ENCODE results near the gene ZNF189.
A peak's percentile ranks its signal among the peaks of the same experiment; 100 is the strongest.
"Not testable (repeated sequence)": the region's sequence is repeated elsewhere in the genome, so short reads cannot be mapped to it uniquely, and the experiment has no call there.

The ZNF189 gene

DNA sequence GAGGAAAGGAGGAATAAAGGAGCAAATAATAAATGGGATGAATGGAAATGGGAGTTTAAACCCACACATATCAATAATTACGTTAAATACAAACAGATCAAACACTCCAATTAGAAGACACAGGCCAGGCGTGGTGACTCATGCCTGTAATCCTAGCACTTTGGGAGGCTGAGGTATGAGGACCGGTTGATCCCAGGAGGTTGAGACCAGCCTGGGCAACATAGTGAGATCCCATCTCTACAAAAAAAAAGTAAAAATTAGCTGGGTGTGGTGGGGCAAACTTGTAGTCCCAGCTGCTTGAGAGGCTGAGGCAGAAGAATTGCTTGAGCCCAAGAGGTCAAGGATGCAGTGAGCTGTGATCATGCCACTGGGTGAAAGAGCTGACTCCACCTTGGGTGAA, 17.5 kb upstream of the ZNF189 start:
- no peak for DNase-seq

DNA sequence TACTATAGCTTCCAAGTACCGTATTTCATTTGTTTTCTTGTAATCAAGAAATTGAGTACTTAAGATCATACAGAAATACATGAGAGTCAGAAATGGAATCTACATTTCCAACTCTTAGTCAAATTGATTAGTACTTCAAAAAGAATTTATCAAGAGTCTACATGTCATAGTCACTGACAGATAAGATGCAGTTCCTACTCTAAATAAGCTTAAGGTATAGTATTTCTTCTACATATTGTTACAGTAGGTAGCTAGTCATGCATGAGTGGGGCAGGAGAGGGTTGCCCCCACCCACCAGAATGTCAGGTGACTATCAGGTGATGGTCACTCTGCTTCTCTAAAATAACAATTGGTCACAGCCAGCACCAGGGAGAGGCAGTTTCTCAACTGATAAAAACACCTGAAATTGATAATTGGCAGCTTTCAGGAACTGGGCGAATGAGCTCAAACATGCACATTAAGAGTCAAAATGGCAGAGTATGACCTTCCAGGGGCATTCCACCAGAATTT, 16.8 kb upstream of the ZNF189 start:
- no peak for DNase-seq

DNA sequence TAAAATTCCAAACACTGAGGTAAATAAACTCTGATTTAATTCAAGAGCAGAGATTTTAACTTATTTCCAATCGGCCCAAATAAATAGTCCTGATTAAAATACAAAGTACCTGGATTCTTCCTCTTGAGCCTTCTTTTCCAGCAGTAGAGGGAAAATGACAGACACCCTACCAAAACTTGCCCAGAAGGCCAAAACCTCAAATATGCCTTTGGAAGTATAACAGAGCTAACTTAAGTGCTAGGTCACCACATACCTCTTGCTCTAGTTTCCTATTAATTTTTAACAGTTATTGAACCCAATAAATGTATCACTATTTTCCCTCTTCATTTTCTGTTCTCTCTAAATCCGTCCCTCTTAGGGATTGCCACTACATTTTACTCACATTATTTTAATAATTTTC, 15.3 kb upstream of the ZNF189 start:
- no peak for DNase-seq

DNA sequence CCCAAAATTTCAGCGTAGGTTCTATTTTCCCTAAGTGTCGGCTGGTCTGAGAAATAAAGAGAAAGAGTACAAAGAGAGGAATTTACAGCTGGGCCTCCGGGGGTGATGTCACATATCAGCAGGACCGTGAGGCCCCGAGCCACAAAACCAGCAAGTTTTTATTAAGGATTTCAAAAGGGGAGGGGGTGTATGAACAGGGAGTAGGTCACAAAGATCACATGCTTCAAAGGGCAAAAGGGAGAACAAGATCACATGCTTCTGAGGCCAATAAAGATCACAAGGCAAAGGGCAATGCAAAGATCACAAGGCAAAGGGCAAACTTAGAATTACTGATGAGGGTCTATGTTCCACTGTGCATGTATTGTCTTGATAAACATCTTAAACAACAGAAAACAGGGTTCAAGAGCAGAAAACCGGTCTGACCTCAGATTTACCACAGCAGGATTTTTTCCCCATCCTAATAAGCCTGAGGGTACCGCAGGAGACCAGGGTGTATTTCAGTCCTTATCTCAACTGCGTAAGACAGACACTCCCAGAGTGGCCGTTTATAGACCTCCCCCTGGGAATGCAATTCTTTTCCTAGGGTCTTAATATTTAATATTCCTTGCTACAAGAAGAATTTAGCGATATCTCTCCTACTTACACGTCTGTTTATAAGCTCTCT, 13.6 kb upstream of the ZNF189 start, which contains the start of gene BAAT:
BAAT (minus strand) TSS at position 134 of the 664 bp plus-strand sequence. CDS start 13,602 bp downstream, outside the sequence.
- not testable (repeated sequence) for DNase-seq

DNA sequence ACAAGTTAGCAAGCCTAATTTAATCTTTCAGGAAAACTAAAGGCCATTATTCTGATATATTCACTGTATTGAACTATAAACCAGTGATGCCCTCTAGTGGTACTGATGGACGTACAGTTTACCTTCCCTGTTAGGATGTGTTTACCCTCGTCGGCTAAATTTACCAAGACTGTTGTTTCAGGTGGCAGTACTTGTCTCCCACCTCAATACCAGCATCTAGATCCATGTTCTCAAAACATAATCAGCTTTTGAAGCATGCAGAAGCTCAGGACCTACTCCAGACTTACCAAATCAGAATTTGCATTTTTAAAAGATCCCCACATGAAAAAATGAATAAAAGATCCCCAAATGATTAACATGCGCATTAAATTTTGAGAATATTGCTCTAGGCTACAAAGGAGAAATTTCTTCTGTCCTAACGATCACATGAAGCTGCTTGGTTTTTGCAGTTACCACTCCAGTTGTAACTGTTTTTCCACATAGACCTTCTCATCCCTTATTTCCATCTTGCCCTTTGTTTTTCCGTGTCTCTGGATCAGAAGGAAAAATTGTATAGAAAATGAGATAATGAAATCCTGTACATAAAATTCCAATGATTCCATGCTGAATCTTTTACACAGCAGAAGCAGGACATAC, 10.7 kb upstream of the ZNF189 start:
- peak; percentile 38 for DNase-seq

DNA sequence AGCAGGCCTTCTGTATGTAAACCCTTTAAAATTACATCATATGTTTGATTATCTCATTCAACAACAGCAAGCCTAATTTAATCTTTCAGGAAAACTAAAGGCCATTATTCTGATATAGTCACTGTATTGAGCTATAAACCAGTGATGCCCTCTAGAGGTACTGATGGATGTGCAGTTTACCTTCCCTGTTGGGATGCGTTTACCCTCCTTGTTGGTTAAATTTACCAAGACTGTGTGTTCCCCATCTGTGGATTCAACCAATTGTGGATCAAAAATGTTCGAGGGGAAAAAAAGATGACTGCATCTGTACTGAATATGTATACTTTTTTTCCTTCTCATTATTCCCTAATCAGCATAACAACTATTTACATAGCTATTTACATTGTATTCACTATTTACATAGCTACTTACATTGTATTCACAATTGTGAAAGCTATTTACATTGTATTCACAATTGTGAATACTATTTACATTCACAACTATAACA, 10.1 kb upstream of the ZNF189 start:
- no peak for DNase-seq

DNA sequence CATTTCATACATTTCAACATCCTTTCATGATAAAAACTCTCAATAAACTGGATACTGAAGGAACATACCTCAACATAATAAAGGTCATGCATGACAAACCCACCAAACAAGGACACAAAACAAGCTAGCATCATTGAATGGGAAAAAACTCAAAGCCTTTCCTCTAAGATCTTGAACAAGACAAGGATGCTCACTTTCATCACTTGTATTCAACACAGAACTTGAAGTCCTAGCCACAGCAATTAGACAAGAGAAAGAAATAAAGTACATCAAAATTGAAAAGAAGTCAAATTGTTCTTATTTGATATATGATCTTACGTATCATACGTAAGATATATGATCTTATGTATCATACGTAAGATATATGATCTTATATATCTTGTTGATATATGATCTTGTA, 5.5 kb upstream of the ZNF189 start:
- DNase-seq = no peak

DNA sequence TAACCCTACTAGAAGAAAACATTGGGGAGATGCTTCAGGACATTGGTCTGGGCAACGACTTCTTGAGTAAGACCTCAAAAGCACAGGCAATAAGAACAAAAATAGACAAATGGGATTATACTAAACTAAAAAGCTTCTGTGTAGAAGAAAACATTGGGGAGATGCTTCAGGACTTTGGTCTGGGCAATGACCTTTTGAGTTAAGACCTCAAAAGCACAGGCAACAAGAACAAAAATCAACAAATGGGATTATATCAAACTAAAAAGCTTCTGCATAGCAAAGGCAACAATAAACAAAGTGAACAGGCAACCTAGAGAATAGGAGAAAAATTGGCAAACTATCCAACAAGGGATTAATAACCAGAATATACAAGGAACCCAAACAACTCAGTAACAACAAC, 4.0 kb upstream of the ZNF189 start:
- DNase-seq = no peak

DNA sequence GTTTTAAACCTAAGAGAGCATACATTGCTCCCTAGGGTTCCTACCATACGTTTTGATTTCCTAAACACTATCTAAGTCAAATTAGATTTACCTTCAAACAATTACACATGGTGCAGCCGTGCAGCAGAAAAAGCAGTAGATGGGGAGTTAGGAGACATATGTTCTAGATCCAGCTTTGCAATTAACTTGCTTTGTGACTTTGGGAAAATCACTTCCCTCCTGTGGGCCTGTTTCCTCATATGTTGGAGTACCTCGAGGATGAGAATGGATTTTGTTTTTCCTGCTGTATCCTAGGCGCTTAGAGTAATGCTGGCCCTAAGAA, 944 bp upstream of the ZNF189 start:
- no peak for DNase-seq

DNA sequence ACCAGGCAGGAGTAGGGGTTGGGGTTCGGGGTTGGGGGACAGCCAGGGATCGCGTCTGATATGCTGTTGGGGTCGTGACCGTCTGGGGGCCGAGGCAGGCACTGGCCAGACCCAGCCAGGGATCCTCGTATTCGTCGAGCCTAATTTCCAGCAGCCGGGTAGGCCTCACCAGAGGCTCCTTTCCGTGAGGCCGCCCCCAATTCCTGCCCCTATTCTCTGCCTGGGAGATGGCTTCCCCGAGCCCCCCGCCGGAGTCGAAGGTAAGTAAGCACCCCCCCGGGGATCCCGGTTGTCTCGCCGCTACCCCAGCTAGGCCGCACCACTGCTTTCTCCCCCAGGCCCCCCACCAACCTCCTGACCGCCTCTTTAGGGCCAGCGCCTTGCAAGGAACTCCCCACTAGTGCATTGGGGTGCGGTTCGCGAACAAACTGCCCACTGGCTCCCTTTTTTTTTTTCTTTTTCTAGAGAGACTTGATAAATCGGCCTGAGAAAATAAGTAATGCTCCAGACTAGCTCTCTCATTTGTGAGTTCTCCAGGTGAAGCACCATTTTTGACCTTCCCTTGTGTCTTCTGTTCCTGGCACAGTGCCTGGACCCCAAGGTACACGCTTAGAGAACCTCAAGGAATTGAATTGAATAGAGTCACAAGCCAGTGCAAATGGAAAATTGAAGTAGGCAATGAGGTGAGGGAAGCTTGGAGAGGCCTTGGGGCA, 435 bp downstream of the ZNF189 start:
- DNase-seq = no peak

DNA sequence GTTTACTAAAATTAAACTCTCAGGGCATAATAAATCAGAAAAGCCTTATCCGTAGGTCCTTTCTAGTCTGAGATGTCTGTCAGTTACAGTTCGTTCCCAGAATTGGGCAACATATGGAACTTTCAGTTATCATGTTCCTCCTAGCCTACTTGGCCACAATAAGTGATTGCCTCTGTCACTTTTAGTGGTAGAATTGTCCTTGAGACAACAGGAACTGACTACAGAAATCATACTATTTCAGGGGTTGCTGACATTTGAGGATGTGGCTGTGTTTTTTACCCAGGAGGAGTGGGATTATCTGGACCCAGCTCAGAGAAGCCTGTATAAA, 956 bp downstream of the ZNF189 start:
- no peak for DNase-seq

DNA sequence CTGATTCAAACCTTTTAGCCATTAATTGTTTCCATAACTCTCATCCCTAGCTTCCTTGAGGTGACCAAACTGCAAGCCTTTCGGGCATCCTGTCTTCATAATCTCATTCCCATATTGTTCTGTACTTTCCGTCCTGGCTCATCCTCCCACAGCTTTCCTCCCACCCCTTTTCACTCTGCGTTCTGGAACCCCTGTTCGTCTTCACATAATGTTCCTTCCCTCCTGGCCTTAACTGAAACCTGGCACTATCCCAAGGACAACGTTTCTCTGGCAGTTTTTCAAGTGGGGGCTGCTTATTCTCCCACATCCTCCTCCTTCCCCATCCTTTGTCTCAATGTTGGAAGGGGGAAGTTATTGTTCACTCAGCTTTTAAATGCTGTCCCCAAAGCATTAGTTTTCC, 1.5 kb downstream of the ZNF189 start:
- DNase-seq = no peak

DNA sequence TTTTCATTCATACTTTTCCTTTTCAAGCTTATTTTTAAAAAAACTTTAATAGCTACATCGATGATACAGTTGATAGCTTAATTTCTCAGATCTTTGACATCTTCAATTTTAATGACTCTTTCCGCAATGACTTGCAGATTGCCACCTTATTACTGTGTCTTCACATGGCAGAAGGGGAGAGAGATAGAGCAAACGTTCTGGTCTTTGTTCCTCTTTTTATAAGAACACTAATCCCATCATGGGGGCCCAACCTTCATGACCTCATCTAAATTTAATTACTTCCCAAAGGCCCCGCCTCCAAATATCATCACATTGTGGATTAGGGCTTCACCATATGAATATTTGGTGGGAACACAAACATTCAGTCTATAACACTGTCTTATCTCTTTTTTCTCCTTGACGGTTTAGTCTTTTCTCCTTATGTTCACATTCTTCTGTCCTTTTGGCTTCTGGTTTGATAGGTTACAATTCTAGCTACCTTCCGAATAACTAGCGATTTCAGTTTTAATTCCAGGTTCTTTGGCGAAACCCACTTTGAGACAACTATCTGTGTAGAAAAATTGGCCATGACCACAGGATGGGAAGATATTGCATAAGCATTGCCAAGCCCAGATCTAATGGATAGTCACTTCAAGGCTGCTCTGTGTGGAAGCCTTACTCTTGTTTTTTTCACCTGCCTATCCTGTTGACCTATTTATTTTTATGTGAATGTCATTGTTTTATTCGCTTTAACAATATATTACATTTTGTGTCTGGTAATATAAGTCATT, 5.0 kb downstream of the ZNF189 start:
- DNase-seq = no peak

DNA sequence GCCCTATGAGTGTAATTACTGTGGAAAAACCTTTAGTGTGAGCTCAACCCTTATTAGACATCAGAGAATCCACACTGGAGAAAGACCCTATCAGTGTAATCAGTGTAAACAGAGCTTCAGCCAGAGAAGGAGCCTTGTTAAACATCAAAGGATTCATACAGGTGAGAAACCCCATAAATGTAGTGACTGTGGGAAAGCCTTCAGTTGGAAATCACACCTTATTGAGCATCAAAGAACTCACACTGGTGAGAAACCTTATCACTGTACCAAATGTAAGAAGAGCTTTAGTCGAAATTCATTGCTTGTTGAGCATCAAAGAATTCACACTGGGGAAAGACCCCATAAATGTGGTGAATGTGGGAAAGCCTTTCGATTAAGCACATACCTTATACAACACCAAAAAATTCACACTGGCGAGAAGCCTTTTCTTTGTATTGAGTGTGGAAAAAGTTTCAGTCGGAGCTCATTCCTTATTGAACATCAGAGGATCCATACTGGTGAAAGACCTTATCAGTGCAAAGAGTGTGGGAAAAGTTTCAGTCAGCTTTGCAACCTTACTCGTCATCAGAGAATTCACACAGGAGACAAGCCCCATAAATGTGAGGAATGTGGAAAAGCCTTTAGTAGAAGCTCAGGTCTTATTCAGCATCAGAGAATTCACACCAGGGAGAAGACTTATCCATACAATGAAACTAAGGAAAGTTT, 9.9 kb downstream of the ZNF189 start:
- no peak for DNase-seq

DNA sequence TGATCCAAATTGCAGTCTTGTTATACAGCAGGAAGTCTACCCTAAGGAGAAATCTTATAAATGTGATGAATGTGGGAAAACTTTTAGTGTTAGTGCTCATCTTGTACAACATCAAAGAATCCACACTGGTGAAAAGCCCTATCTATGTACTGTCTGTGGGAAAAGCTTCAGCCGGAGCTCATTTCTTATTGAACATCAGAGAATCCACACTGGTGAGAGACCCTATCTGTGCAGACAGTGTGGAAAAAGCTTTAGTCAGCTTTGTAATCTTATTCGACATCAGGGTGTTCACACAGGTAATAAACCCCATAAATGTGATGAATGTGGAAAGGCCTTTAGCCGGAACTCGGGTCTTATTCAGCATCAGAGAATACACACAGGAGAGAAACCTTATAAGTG, 10.4 kb downstream of the ZNF189 start:
- DNase-seq = no peak

DNA sequence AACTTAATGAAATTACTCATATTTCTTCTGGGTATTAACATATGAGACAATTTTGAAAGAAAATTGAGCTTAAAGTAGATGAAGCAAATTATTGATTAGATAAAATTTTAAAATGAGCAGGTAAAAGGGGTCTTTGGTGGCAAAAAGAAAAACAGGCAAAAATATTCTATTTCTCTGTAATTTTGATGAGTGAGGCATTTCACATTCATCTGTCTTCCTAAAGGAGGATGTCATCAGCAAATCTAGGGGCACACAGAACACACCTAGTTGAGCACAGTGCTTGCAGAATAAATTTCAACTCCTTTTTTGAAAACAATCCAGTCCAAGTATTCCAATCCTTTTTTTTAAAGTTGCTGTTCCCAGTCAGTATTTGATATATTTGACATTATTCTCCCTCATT, 16.2 kb downstream of the ZNF189 start:
- DNase-seq = no peak

DNA sequence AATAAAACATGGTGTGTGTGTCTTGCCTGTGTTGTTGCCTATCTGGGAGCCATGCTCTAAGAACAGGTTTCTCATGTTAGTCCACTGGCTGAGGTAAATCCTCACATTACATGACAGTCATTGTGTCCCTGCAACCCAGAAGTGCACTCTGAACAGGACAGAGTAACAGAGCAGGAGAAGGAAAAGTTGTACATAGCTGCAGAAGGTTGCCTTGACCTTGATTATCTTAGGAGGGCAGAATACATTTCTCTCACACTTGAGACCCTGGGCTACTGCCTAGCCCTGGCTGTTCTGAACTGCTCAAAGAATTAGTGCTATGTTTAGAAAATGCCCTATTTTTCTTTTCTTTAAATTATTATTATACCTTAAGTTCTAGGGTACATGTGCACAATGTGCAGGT, 16.9 kb downstream of the ZNF189 start:
- DNase-seq = no peak

DNA sequence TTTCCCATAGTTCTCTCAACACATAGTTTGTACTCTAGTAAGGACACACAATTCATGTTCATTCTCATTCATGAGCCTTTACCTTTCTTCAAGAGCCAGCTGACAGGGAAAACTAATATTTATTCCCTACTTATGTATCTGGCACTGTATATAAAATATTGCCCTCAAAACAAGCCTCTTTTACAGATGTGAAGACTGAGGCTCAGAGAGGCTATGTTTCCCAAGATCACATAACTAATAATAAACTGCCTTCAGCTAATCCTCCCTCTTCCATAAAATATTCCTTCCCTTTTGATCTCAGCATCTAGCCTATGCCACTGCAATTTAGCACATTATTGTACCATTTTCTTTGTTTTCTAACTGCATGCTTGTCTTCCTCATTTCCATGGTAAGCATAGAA, 18.7 kb downstream of the ZNF189 start:
- no peak for DNase-seq

DNA sequence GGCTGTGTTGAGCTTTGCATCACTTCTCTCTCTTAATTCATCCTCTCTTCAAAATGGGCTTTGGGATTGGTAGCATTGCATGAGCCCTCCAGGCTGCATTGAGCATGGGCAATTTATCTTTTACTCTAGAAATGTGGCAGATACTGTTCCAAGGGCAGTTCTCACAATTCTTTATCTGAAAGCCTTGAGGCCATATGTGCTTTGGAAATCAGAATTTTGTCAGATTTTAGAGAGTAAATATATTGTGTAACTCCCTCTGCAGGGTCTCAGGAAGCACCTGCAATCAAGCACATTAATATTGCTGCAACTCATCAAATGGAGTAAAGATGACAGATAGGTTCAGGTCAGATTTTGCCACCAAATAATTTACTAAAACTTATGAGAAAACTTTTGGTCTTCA, 19.3 kb downstream of the ZNF189 start:
- DNase-seq = no peak

DNA sequence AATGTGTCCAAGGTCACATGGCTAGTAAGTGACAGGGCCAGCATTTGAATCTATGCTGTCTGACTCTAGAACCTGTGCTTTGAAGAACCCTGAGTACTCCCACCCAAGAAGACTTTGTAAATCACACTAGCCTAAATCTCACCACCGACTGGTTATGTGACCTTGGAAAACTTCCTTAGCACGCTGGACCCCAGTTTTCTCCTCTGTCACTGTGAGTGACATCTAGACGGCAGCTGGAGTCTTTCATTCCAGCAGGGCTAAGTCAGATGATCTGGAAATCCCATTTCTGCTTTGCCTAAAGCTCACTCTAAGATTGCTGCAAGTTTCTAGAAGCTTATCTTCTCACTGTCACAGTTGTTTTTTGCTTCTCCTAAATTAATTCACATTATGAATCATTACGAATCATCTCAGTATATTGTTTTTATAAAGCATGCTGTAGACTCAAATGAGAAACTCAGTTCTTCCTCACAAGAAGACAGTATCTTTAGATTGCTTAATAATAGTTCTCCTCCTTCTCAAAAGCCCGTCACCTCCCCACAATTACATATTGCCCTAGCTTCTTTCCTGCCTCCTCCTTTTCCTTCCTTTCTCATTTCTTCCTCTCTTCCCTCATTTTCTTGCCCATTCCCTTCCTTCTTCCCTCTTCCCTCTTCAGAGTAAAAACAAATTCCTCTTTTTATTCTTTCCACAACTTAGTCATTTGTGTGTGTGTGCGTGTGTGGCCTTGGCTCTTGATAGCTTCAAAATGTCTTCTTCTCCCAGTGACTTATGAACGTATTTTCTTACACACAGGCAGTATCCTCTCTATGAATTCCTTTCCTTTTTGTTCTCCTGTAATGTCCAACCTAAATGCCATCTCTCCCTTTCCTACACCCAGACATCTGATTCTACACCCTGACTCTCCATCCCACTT, 20.1 kb downstream of the ZNF189 start:
- no peak for DNase-seq

DNA sequence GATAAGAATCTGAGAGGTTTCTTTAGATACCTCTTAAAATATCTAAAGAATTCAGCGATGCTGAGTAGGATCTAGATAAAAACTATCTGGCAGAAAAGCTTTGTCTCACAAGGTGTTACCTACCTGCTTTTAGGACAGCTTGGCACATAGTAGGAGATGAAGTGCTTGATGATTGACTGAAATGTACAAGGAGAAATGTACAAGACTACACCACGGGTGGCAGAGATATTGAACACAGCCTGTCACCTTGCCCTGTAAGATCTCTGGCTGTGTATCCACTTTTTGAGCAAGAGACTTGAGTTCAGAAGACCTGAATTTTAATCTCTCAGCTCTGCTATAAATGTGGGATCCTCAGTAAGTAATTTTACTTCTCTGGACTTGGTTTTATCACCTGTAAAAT, 21.2 kb downstream of the ZNF189 start:
- no peak for DNase-seq

DNA sequence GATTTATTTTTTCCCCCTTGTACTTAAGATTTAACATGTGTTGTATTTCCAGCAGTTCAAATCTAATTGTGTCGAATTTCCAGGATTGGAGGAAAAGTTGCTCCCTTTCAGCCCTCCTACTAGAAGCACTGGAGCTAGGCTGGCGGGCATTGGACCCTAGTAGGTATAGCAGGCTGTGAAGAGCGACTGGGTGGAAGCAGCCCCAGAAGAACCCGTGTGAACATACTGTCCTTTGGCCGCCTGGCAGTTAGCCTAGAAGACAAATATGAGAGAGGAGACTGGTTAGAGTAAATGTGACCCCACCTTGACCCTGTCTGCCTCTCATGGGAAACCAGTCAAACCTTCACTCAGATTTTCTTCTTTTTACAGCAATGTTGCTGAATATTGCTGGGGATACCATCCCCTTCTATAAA, 23.0 kb downstream of the ZNF189 start:
- no peak for DNase-seq

Data from NCI-H510A treated with DMSO at 0.1 percent for 48 hours (cell line).